Measurements from ENCODE around the gene AUP1. TPM values are rescaled to one million over a fixed set of nuclear protein-coding genes. Genes with fewer than 3 reads are reported as not detected.

AUP1 gene
- total and polyA plus RNA-seq, 2 experiments from 2014 or later = 98.7 to 105 TPM

GRCh38 chr2:74540291-74540690 is 10.8 kb upstream of the AUP1 start:
- Mint-ChIP-seq H3K27me3 (ENCODE audit: insufficient read depth, low read depth, poor library complexity) (peaks cover 10% of the 10 kb centered on the region), H3K4me1 (no peaks in the 10 kb centered on the region; the same call in none of the 3 replicates), H3K36me3 (ENCODE audit: low read depth) (no peaks in the 10 kb centered on the region), H3K4me3 (no peak overlapping the region), H3K27ac (no peak overlapping the region), H3K9me3 (no peaks in the 10 kb centered on the region)
- H3K27me3 ChIP-seq (ENCODE audit: insufficient read depth) = peaks cover 6% of the 10 kb centered on the region; the same call in 1 of the 2 replicates
- DNase-seq (ENCODE audit: low spot score) (no peak), ATAC-seq (no peak)
- H3K36me3 ChIP-seq (ENCODE audit: insufficient read depth) = no peaks in the 10 kb centered on the region
- H3K9me2 ChIP-seq (ENCODE audit: insufficient read depth) = no peaks in the 10 kb centered on the region
- TF ChIP-seq JUNB (IDR thresholded peaks at IDR 0.05; ENCODE audit: unreplicated experiment) = no peak
- no peak for TF ChIP-seq ZNF462 (CRISPR knock-in tag; IDR thresholded peaks at IDR 0.05)
- TF ChIP-seq ZNF331 (CRISPR knock-in tag; IDR thresholded peaks at IDR 0.05; ENCODE audit: low read depth) = no peak
- no peak for TF ChIP-seq POLR2AphosphoS5 (IDR thresholded peaks at IDR 0.05; ENCODE audit: low read depth)
- no peak for TF ChIP-seq NANOG (IDR thresholded peaks at IDR 0.05; ENCODE audit: borderline replicate concordance)
- no peak for TF ChIP-seq STAT1 (IDR thresholded peaks at IDR 0.05; ENCODE audit: unreplicated experiment)
- no peak for TF ChIP-seq EZH2phosphoT487 (IDR thresholded peaks at IDR 0.05; ENCODE audit: unreplicated experiment)
- TF ChIP-seq CREB1 (CRISPR knock-in tag; IDR thresholded peaks at IDR 0.05; ENCODE audit: low read depth) = no peak
- TF ChIP-seq REST (IDR thresholded peaks at IDR 0.05; ENCODE audit: unreplicated experiment) = no peak
- TF ChIP-seq ZNF114 (CRISPR knock-in tag; IDR thresholded peaks at IDR 0.05) = no peak
- TF ChIP-seq CTCF (conservative IDR thresholded peaks at IDR 0.05; ENCODE audit: low read depth in 2 of 2) = no peak
- TF ChIP-seq ETS1 (IDR thresholded peaks at IDR 0.05) = no peak
- no peak for TF ChIP-seq EZH2 (IDR thresholded peaks at IDR 0.05; ENCODE audit: low read depth, unreplicated experiment)
- H3F3A ChIP-seq (replicated peaks; ENCODE audit: low read depth) = no peaks in the 10 kb centered on the region
- no peak overlapping the region for H3K4me3 ChIP-seq
- no peak overlapping the region for H3K27ac ChIP-seq (ENCODE audit: low read depth)
- no peak overlapping the region for H2AFZ ChIP-seq
- no peaks in the 10 kb centered on the region for H3K79me2 ChIP-seq (replicated peaks; ENCODE audit: insufficient read depth)
- no peak overlapping the region for H3K4me2 ChIP-seq
- no peaks in the 10 kb centered on the region; the same call in 1 of the 2 replicates for H4K20me1 ChIP-seq (replicated peaks; ENCODE audit: insufficient read depth)
- H3K4me1 ChIP-seq (ENCODE audit: insufficient read depth) = no peaks in the 10 kb centered on the region
